HEK293 (cell line): Measurements from ENCODE around the gene C11orf21.
A peak's percentile ranks its signal among the peaks of the same experiment; 100 is the strongest.

ENCODE experiments used
- CTCF ChIA-PET: fragments of 350-600 bp; formaldehyde crosslinking; extraction: SDS; loops from one replicate; lab custom pipeline; 2021; ENCODE audit warnings: antibody characterized with exemption; lab: Yijun Ruan, JAX
- POLR2A ChIA-PET: fragments of 300-600 bp; formaldehyde crosslinking; extraction: SDS; loops from one replicate; lab custom pipeline; 2020; ENCODE audit warnings: antibody characterized with exemption, inconsistent platforms; lab: Yijun Ruan, JAX
- H3K27ac ChIP-seq: fragments of 200-500 bp; sonication (Bioruptor generic); 2 replicates; pipeline ENCODE4 v1.5.1; 2014; ENCODE audit warnings: low read depth, low read length, control low read depth, inconsistent platforms; ENCODE audit errors: extremely low read depth
- H3K36me3 ChIP-seq, 2 experiments: fragments of 200-500 bp in 1 of 2; sonication (Bioruptor generic) in 1 of 2; 1 replicate in 1 of 2; 2 replicates in 1 of 2; pipeline ENCODE4 v1.5.1; 2014 to 2017; ENCODE audit warnings: inconsistent platforms in 2 of 2, low read length in 2 of 2; ENCODE audit not compliant: control insufficient read depth in 2 of 2, insufficient read depth in 1 of 2
- H3K4me1 ChIP-seq: fragments of 200-500 bp; sonication (Bioruptor generic); 2 replicates; pipeline ENCODE4 v1.5.1; 2014; ENCODE audit warnings: mild to moderate bottlenecking, low read length, inconsistent platforms; ENCODE audit not compliant: control insufficient read depth, insufficient read depth
- H3K4me3 ChIP-seq: 2 replicates; pipeline ENCODE4 v1.5.1; 2011; ENCODE audit warnings: low read depth, mild to moderate bottlenecking, control low read depth, low read length, moderate library complexity
- H3K9me3 ChIP-seq: fragments of 200-500 bp; sonication (Bioruptor generic); 2 replicates; pipeline ENCODE4 v1.5.1; 2014; ENCODE audit warnings: low read depth, low read length, inconsistent platforms; ENCODE audit not compliant: control insufficient read depth, insufficient read depth
- MZF1 ChIP-seq: fragments of 450-650 bp; formaldehyde crosslinking; IDR thresholded peaks from 2 replicates; pipeline ENCODE4 v1.5.1; 2017; ENCODE audit warnings: missing biosample characterization, missing genetic modification characterization, borderline replicate concordance
- TRIM28 ChIP-seq: IDR thresholded peaks from 2 replicates; pipeline ENCODE4 v1.6.1; 2011; ENCODE audit warnings: low read length, control low read depth, borderline replicate concordance
- ZBTB1 ChIP-seq: fragments of 450-650 bp; formaldehyde crosslinking; IDR thresholded peaks from 2 replicates; pipeline ENCODE4 v1.5.1; 2016; ENCODE audit warnings: missing biosample characterization, missing genetic modification characterization
- ZNF10 ChIP-seq: fragments of 450-650 bp; formaldehyde crosslinking; IDR thresholded peaks from 2 replicates; pipeline ENCODE4 v1.5.1; 2017; ENCODE audit warnings: missing biosample characterization, missing genetic modification characterization
- ZNF114 ChIP-seq: fragments of 450-650 bp; formaldehyde crosslinking; IDR thresholded peaks from 2 replicates; pipeline ENCODE4 v1.5.0; 2017; ENCODE audit warnings: missing biosample characterization, missing genetic modification characterization
- ZNF140 ChIP-seq: fragments of 450-650 bp; formaldehyde crosslinking; IDR thresholded peaks from 2 replicates; pipeline ENCODE4 v1.5.1; 2016; ENCODE audit warnings: missing biosample characterization, missing genetic modification characterization
- ZNF23 ChIP-seq: fragments of 450-650 bp; formaldehyde crosslinking; IDR thresholded peaks from 2 replicates; pipeline ENCODE4 v1.5.1; 2016; ENCODE audit warnings: missing biosample characterization, missing genetic modification characterization, borderline replicate concordance
- ZNF366 ChIP-seq: fragments of 450-650 bp; formaldehyde crosslinking; conservative IDR thresholded peaks from 2 replicates; pipeline ENCODE4 v1.5.1; 2016; ENCODE audit warnings: missing biosample characterization, missing genetic modification characterization
- ZNF37A ChIP-seq: fragments of 450-650 bp; IDR thresholded peaks from 2 replicates; pipeline ENCODE4 v1.5.1; 2018; ENCODE audit warnings: missing biosample characterization, missing genetic modification characterization
- ZNF530 ChIP-seq: fragments of 450-650 bp; formaldehyde crosslinking; IDR thresholded peaks from 2 replicates; pipeline ENCODE4 v1.5.1; 2016; ENCODE audit warnings: low read depth, missing biosample characterization, missing genetic modification characterization
- ZNF585B ChIP-seq: fragments of 450-650 bp; formaldehyde crosslinking; IDR thresholded peaks from 2 replicates; pipeline ENCODE4 v1.5.1; 2016; ENCODE audit warnings: missing biosample characterization, missing genetic modification characterization
- ZNF660 ChIP-seq: fragments of 450-650 bp; IDR thresholded peaks from 2 replicates; pipeline ENCODE4 v1.5.1; 2018; ENCODE audit warnings: missing biosample characterization, mild to moderate bottlenecking, missing genetic modification characterization
- ZSCAN16 ChIP-seq: fragments of 450-650 bp; formaldehyde crosslinking; IDR thresholded peaks from 2 replicates; pipeline ENCODE4 v1.5.1; 2016; ENCODE audit warnings: missing biosample characterization, missing genetic modification characterization
- TF ChIP-seq, protein P1 (sequence below): fragments of 450-650 bp; formaldehyde crosslinking; IDR thresholded peaks from 2 replicates; pipeline ENCODE4 v1.5.1; 2016; ENCODE audit warnings: missing biosample characterization, missing genetic modification characterization, borderline replicate concordance
- TF ChIP-seq, protein P2 (sequence below): fragments of 450-650 bp; formaldehyde crosslinking; conservative IDR thresholded peaks from 2 replicates; pipeline ENCODE4 v1.5.1; 2016; ENCODE audit warnings: low read depth, missing biosample characterization, missing genetic modification characterization

Gene C11orf21

DNA sequence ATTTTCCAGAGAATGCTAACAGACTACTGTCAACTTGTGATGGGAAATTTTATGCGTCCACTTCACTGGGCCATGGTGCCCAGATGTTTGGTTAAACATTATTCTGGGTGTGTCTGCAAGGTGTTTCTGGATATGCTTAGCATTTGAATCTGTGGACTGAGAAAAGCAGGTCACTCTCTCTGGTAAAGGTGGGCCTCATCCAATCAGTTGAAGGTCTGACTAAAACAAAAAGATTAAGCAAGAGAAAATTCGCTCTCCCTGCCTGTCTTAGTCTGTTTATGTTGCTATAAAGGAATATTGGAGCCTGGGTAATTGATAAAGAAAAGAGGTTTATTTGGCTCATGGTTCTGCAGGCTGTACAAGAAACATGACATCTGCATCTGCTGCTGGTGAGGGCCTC is 43.3 kb upstream of the C11orf21 start:
- peak; percentile 90 for TF ChIP-seq ZNF10 (tag by site-specific recombination)
- TF ChIP-seq ZBTB1 (tag by site-specific recombination) = no peak
- ChIA-PET POLR2A (no interaction called here), CTCF (interaction anchor here (1.2 kb wide), 1 partner anchor 76 kb away, joined by 3 read pairs; no protein-coding TSS in a partner anchor)
- Histone ChIP-seq H3K4me1 (no peaks in the 10 kb centered on the region), H3K36me3 (no peaks in the 10 kb centered on the region), H3K9me3 (no peaks in the 10 kb centered on the region), H3K27ac (no peak overlapping the region), H3K4me3 (no peak overlapping the region)

DNA sequence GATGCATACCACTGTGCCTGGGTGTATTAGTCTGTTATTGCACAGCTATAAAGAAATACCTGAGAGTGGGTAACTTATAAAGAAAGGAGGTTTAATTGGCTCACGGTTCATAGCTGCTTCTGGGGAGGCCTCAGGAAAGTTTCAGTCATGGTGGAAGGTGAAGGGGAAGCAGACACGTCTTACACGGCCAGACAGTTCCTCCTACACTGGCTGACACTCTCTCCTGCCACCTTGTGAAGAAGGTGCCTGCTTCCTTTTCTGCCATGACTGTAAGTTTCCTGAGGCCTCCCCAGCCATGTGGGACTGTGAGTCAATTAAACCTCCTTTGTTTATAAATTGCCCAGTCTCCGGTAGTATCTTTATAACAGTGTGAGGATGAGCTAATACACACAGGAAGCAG is 41.8 kb upstream of the C11orf21 start:
- H3K4me1 ChIP-seq = no peaks in the 10 kb centered on the region
- no peak overlapping the region for H3K27ac ChIP-seq
- CTCF ChIA-PET = interaction anchor here (0.6 kb wide), 1 partner anchor 309 kb away, joined by 3 read pairs; no protein-coding TSS in a partner anchor
- no peak for TF ChIP-seq ZNF660 (tag by site-specific recombination)
- TF ChIP-seq ZNF366 (tag by site-specific recombination) = no peak
- TF ChIP-seq, protein P1, sequence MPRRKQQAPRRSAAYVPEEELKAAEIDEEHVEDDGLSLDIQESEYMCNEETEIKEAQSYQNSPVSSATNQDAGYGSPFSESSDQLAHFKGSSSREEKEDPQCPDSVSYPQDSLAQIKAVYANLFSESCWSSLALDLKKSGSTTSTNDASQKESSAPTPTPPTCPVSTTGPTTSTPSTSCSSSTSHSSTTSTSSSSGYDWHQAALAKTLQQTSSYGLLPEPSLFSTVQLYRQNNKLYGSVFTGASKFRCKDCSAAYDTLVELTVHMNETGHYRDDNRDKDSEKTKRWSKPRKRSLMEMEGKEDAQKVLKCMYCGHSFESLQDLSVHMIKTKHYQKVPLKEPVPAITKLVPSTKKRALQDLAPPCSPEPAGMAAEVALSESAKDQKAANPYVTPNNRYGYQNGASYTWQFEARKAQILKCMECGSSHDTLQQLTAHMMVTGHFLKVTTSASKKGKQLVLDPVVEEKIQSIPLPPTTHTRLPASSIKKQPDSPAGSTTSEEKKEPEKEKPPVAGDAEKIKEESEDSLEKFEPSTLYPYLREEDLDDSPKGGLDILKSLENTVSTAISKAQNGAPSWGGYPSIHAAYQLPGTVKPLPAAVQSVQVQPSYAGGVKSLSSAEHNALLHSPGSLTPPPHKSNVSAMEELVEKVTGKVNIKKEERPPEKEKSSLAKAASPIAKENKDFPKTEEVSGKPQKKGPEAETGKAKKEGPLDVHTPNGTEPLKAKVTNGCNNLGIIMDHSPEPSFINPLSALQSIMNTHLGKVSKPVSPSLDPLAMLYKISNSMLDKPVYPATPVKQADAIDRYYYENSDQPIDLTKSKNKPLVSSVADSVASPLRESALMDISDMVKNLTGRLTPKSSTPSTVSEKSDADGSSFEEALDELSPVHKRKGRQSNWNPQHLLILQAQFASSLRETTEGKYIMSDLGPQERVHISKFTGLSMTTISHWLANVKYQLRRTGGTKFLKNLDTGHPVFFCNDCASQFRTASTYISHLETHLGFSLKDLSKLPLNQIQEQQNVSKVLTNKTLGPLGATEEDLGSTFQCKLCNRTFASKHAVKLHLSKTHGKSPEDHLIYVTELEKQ (tag by site-specific recombination) = no peak
- TF ChIP-seq ZSCAN16 (tag by site-specific recombination) = no peak
- no peak for TF ChIP-seq ZNF530 (tag by site-specific recombination)
- H3K9me3 ChIP-seq = no peaks in the 10 kb centered on the region
- no peaks in the 10 kb centered on the region for H3K36me3 ChIP-seq
- POLR2A ChIA-PET = interaction anchor here (1.3 kb wide), 1 partner anchor 33 kb away, joined by 5 read pairs; no protein-coding TSS in a partner anchor
- no peak overlapping the region for H3K4me3 ChIP-seq

DNA sequence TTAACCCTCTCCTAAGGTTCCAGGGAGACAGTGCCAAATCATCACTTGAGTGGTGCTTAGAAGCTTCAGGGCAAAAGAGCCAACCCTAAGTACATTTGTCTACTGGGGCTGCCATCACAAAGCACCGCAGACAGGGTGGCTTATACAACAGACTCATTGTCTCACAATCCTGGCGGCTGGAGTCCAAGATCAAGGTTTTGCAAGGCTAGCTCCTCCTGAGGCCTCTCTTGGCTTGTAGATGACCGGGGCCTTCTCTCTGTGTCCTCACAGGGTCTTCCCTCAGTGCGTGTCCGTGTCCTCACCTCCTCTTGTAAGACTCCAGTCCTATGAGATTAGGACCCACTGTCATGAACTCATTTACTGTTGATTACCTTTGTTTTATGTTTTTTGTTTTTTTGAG is 41.3 kb upstream of the C11orf21 start:
- TF ChIP-seq, protein P2, sequence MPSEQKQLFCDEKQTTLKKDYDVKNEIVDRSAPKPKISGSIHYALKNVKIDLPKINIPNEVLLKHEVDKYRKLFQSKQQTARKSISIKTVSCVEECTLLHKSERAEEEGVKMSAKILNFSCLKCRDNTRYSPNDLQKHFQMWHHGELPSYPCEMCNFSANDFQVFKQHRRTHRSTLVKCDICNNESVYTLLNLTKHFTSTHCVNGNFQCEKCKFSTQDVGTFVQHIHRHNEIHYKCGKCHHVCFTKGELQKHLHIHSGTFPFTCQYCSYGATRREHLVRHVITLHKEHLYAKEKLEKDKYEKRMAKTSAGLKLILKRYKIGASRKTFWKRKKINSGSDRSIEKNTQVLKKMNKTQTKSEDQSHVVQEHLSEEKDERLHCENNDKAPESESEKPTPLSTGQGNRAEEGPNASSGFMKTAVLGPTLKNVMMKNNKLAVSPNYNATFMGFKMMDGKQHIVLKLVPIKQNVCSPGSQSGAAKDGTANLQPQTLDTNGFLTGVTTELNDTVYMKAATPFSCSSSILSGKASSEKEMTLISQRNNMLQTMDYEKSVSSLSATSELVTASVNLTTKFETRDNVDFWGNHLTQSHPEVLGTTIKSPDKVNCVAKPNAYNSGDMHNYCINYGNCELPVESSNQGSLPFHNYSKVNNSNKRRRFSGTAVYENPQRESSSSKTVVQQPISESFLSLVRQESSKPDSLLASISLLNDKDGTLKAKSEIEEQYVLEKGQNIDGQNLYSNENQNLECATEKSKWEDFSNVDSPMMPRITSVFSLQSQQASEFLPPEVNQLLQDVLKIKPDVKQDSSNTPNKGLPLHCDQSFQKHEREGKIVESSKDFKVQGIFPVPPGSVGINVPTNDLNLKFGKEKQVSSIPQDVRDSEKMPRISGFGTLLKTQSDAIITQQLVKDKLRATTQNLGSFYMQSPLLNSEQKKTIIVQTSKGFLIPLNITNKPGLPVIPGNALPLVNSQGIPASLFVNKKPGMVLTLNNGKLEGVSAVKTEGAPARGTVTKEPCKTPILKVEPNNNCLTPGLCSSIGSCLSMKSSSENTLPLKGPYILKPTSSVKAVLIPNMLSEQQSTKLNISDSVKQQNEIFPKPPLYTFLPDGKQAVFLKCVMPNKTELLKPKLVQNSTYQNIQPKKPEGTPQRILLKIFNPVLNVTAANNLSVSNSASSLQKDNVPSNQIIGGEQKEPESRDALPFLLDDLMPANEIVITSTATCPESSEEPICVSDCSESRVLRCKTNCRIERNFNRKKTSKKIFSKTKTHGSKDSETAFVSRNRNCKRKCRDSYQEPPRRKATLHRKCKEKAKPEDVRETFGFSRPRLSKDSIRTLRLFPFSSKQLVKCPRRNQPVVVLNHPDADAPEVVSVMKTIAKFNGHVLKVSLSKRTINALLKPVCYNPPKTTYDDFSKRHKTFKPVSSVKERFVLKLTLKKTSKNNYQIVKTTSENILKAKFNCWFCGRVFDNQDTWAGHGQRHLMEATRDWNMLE (tag by site-specific recombination) = no peak
- TF ChIP-seq TRIM28 (no peak), ZNF114 (no peak), MZF1 (tag by site-specific recombination) (no peak), ZNF37A (no peak), ZNF23 (tag by site-specific recombination) (no peak), ZNF585B (tag by site-specific recombination) (no peak), ZNF140 (tag by site-specific recombination) (no peak)
- POLR2A ChIA-PET = interaction anchor here (1.3 kb wide), 1 partner anchor 34 kb away, joined by 5 read pairs; no protein-coding TSS in a partner anchor
- no peaks in the 10 kb centered on the region for H3K9me3 ChIP-seq
- no peak overlapping the region for H3K27ac ChIP-seq
- no peaks in the 10 kb centered on the region for H3K4me1 ChIP-seq
- H3K36me3 ChIP-seq = no peaks in the 10 kb centered on the region
- CTCF ChIA-PET = interaction anchor here (0.6 to 1.4 kb wide), 3 partner anchors 37 to 145 kb away, joined by 3 to 9 read pairs (median 3); no protein-coding TSS in a partner anchor
- no peak overlapping the region for H3K4me3 ChIP-seq
